BJ (cell line): ENCODE data around the gene VPS26C. TPM values are rescaled to one million over a fixed set of nuclear protein-coding genes. Genes with fewer than 3 reads are reported as not detected.

Source experiments
- CTCF ChIA-PET: fragments of 350-600 bp; formaldehyde crosslinking; extraction: SDS; loops from one replicate; lab custom pipeline; 2021; ENCODE audit warnings: antibody characterized with exemption, inconsistent platforms; lab: Yijun Ruan, JAX
- POLR2A ChIA-PET: fragments of 300-600 bp; sonication (Branson Sonifier 250); formaldehyde crosslinking; extraction: SDS; loops from one replicate; lab custom pipeline; 2021; ENCODE audit warnings: antibody characterized with exemption; lab: Charles Lee
- DNase-seq: peaks from one replicate; pipeline ENCODE4 v3.0.0-alpha.2; 2011; ENCODE audit warnings: low read depth
- H3K27me3 ChIP-seq: 2 replicates; pipeline ENCODE4 v1.6.0; 2011; ENCODE audit warnings: low read length; ENCODE audit not compliant: control insufficient read depth, insufficient read depth
- H3K36me3 ChIP-seq: 2 replicates; pipeline ENCODE4 v1.5.1; 2011; ENCODE audit warnings: low read length; ENCODE audit not compliant: control insufficient read depth, insufficient read depth
- H3K4me3 ChIP-seq: 2 replicates; pipeline ENCODE4 v1.5.1; 2011; ENCODE audit warnings: low read depth, mild to moderate bottlenecking, control low read depth, low read length
- CTCF ChIP-seq: IDR thresholded peaks from 2 replicates; pipeline ENCODE4 v1.5.1; 2011; ENCODE audit warnings: low read depth, mild to moderate bottlenecking, control low read depth, inconsistent platforms, low read length, moderate library complexity; ENCODE audit not compliant: insufficient read depth
- polyA plus RNA-seq: library from polyadenylated mRNA; depleted of rRNA; stranded (reverse); fragments of >200 nt; gene quantifications from 2 replicates; pipeline ENCODE4 v1.2.3, GENCODE V29; 2011

VPS26C gene
- polyA plus RNA-seq, 1 experiment = 63.3 TPM

- TF ChIP-seq CTCF = no peak
- Histone ChIP-seq H3K27me3 (no peaks in the 10 kb centered on the region), H3K36me3 (no peaks in the 10 kb centered on the region), H3K4me3 (no peak overlapping the region)
- no peak for DNase-seq
- POLR2A ChIA-PET = interaction anchor here (0.5 kb wide), 1 partner anchor 88 kb away, joined by 4 read pairs; the partner anchor contains the start of gene DYRK1A
- CTCF ChIA-PET = no interaction called here
These were observed 11.1 kb upstream of the VPS26C start for GRCh38 chr21:37278199-37278598.

GRCh38 chr21:37276377-37276776, 9.2 kb upstream of the VPS26C start:
- Histone ChIP-seq H3K4me3 (no peak overlapping the region), H3K36me3 (no peaks in the 10 kb centered on the region), H3K27me3 (no peaks in the 10 kb centered on the region)
- no peak for DNase-seq
- CTCF ChIA-PET = no interaction called here
- no peak for TF ChIP-seq CTCF
- POLR2A ChIA-PET = no interaction called here

GRCh38 chr21:37273911-37274690, 7.0 kb upstream of the VPS26C start:
- no peak for TF ChIP-seq CTCF
- DNase-seq = no peak
- H3K4me3 ChIP-seq = no peak overlapping the region
- H3K36me3 ChIP-seq = no peaks in the 10 kb centered on the region
- CTCF ChIA-PET = interaction anchor here (1.0 kb wide), 1 partner anchor 22 kb away, joined by 4 read pairs; no protein-coding TSS in a partner anchor
- POLR2A ChIA-PET = no interaction called here
- no peaks in the 10 kb centered on the region for H3K27me3 ChIP-seq

- CTCF ChIA-PET = interaction anchor here (1.0 kb wide), 1 partner anchor 23 kb away, joined by 4 read pairs; no protein-coding TSS in a partner anchor
- Histone ChIP-seq H3K27me3 (no peaks in the 10 kb centered on the region), H3K36me3 (no peaks in the 10 kb centered on the region), H3K4me3 (no peak overlapping the region)
- no peak for TF ChIP-seq CTCF
- DNase-seq = no peak
- POLR2A ChIA-PET = no interaction called here
These were observed 6.3 kb upstream of the VPS26C start for GRCh38 chr21:37273440-37273839.

GRCh38 chr21:37272897-37273296, 5.8 kb upstream of the VPS26C start:
- Histone ChIP-seq H3K4me3 (no peak overlapping the region), H3K27me3 (no peaks in the 10 kb centered on the region), H3K36me3 (no peaks in the 10 kb centered on the region)
- no peak for TF ChIP-seq CTCF
- ChIA-PET POLR2A (no interaction called here), CTCF (no interaction called here)
- no peak for DNase-seq
